Subcutaneous abdominal adipose tissue (tissue), 5 donors: ENCODE results near the gene PARD3B.

Experiments
- H3K27ac ChIP-seq: one replicate; pipeline ENCODE4 v1.7.0; 2013; ENCODE audit warnings: low read depth, mild to moderate bottlenecking, inconsistent platforms, low read length, moderate library complexity
- H3K27me3 ChIP-seq, 5 donors: one replicate each; pipeline ENCODE4 v1.7.0; 2013; ENCODE audit warnings: low read length in 5 of 5, inconsistent platforms in 1 of 5; ENCODE audit not compliant: control insufficient read depth in 5 of 5, insufficient read depth in 4 of 5
- H3K36me3 ChIP-seq, 5 donors: one replicate each; pipeline ENCODE4 v1.7.0; 2013; ENCODE audit warnings: low read length in 5 of 5; ENCODE audit not compliant: control insufficient read depth in 5 of 5, insufficient read depth in 5 of 5
- H3K4me1 ChIP-seq, 5 donors: one replicate each; pipeline ENCODE4 v1.7.0; 2013; ENCODE audit warnings: low read length in 5 of 5, mild to moderate bottlenecking in 3 of 5, moderate library complexity in 1 of 5; ENCODE audit not compliant: control insufficient read depth in 5 of 5, insufficient read depth in 5 of 5
- H3K4me3 ChIP-seq, 5 donors: one replicate each; pipeline ENCODE4 v1.7.0; 2013; ENCODE audit warnings: low read length in 5 of 5, low read depth in 1 of 5
- H3K9ac ChIP-seq, 5 donors: one replicate each; pipeline ENCODE4 v1.7.0; 2013; ENCODE audit warnings: low read length in 5 of 5, mild to moderate bottlenecking in 4 of 5, moderate library complexity in 3 of 5
- H3K9me3 ChIP-seq, 5 donors: one replicate each; pipeline ENCODE4 v1.7.0; 2013; ENCODE audit warnings: low read length in 5 of 5; ENCODE audit not compliant: control insufficient read depth in 5 of 5
- donor health status: healthy.
- donor health status: healthy.
- donor health status: healthy.
- donor health status: healthy.
- donor health status: healthy.

PARD3B gene

GRCh38 chr2:205531489-205532148, 986.3 kb downstream of the PARD3B start:
- Histone ChIP-seq H3K9me3 (no peaks in the 10 kb centered on the region), H3K36me3 (peaks cover 0 to 4% (median 0%) of the 10 kb centered on the region in 5 donors), H3K4me1 (no peaks in the 10 kb centered on the region), H3K4me3 (no peak overlapping the region), H3K27me3 (no peaks in the 10 kb centered on the region), H3K27ac (no peak overlapping the region), H3K9ac (no peak overlapping the region)

GRCh38 chr2:205535001-205535400, 989.7 kb downstream of the PARD3B start:
- H3K36me3 ChIP-seq, result peaks cover 0 to 4% (median 0%) of the 10 kb centered on the region in 5 donors

GRCh38 chr2:205539603-205540002, 994.3 kb downstream of the PARD3B start:
- no peaks in the 10 kb centered on the region for H3K9me3 ChIP-seq
- H3K27ac ChIP-seq, result no peak overlapping the region
- peaks cover 0 to 16% (median 14%) of the 10 kb centered on the region in 5 donors for H3K4me1 ChIP-seq
- H3K9ac ChIP-seq, result no peak overlapping the region
- no peaks in the 10 kb centered on the region for H3K36me3 ChIP-seq
- H3K4me3 ChIP-seq, result peak overlapping the region in 2 of 5 donors; percentile 23 to 42
- H3K27me3 ChIP-seq, result no peaks in the 10 kb centered on the region

More at GRCh38 chr2:205535001-205535400, 989.7 kb downstream of the PARD3B start:
- no peaks in the 10 kb centered on the region for H3K27me3 ChIP-seq
- no peak overlapping the region for H3K4me3 ChIP-seq
- peaks cover 0 to 11% (median 7%) of the 10 kb centered on the region in 5 donors for H3K4me1 ChIP-seq
- no peak overlapping the region for H3K27ac ChIP-seq
- H3K9ac ChIP-seq, result no peak overlapping the region
- H3K9me3 ChIP-seq, result no peaks in the 10 kb centered on the region

GRCh38 chr2:205540036-205540435, 994.8 kb downstream of the PARD3B start:
- no peaks in the 10 kb centered on the region for H3K27me3 ChIP-seq
- no peak overlapping the region for H3K9ac ChIP-seq
- H3K36me3 ChIP-seq, result no peaks in the 10 kb centered on the region
- H3K27ac ChIP-seq, result no peak overlapping the region
- H3K4me1 ChIP-seq, result peaks cover 0 to 16% (median 14%) of the 10 kb centered on the region in 5 donors
- peak overlapping the region in 2 of 5 donors; percentile 23 to 42 for H3K4me3 ChIP-seq
- no peaks in the 10 kb centered on the region for H3K9me3 ChIP-seq

- H3K27ac ChIP-seq, result no peak overlapping the region
- H3K9me3 ChIP-seq, result no peaks in the 10 kb centered on the region
- H3K4me3 ChIP-seq, result no peak overlapping the region
- no peak overlapping the region for H3K9ac ChIP-seq
- no peaks in the 10 kb centered on the region for H3K27me3 ChIP-seq
- peaks cover 0 to 16% (median 14%) of the 10 kb centered on the region in 5 donors for H3K4me1 ChIP-seq
- no peaks in the 10 kb centered on the region for H3K36me3 ChIP-seq
These were observed 998.1 kb downstream of the PARD3B start for GRCh38 chr2:205543262-205543843.

GRCh38 chr2:205543937-205544702, 998.8 kb downstream of the PARD3B start:
- no peaks in the 10 kb centered on the region for H3K36me3 ChIP-seq
- no peak overlapping the region for H3K4me3 ChIP-seq
- H3K27me3 ChIP-seq, result no peaks in the 10 kb centered on the region
- peaks cover 0 to 15% (median 12%) of the 10 kb centered on the region in 5 donors for H3K4me1 ChIP-seq
- no peak overlapping the region for H3K27ac ChIP-seq
- H3K9ac ChIP-seq, result no peak overlapping the region
- no peaks in the 10 kb centered on the region for H3K9me3 ChIP-seq

GRCh38 chr2:205545971-205546816, 1000.9 kb downstream of the PARD3B start:
- H3K4me1 ChIP-seq, result peaks cover 0 to 4% (median 3%) of the 10 kb centered on the region in 5 donors
- H3K27ac ChIP-seq, result no peak overlapping the region
- H3K9me3 ChIP-seq, result no peaks in the 10 kb centered on the region
- no peak overlapping the region for H3K4me3 ChIP-seq
- H3K27me3 ChIP-seq, result no peaks in the 10 kb centered on the region
- no peaks in the 10 kb centered on the region for H3K36me3 ChIP-seq
- no peak overlapping the region for H3K9ac ChIP-seq

- H3K4me1 ChIP-seq, result peaks cover 0 to 4% (median 0%) of the 10 kb centered on the region in 5 donors
- no peaks in the 10 kb centered on the region for H3K27me3 ChIP-seq
- H3K27ac ChIP-seq, result no peak overlapping the region
- H3K9ac ChIP-seq, result no peak overlapping the region
- no peaks in the 10 kb centered on the region for H3K9me3 ChIP-seq
- H3K4me3 ChIP-seq, result no peak overlapping the region
- H3K36me3 ChIP-seq, result peaks cover 0 to 5% (median 0%) of the 10 kb centered on the region in 5 donors
These were observed 1010.4 kb downstream of the PARD3B start for GRCh38 chr2:205555566-205556230.

GRCh38 chr2:205556357-205556756, 1011.1 kb downstream of the PARD3B start:
- no peaks in the 10 kb centered on the region for H3K9me3 ChIP-seq

More at GRCh38 chr2:205556357-205556756, 1011.1 kb downstream of the PARD3B start:
- Histone ChIP-seq H3K27ac (no peak overlapping the region), H3K36me3 (peaks cover 0 to 5% (median 0%) of the 10 kb centered on the region in 5 donors), H3K27me3 (no peaks in the 10 kb centered on the region), H3K9ac (no peak overlapping the region), H3K4me1 (peaks cover 0 to 4% (median 0%) of the 10 kb centered on the region in 5 donors), H3K4me3 (no peak overlapping the region)
